Globus pallidus (tissue), 1 donor: ENCODE data around the gene DUT.

Experiments used
- DNase-seq: peaks from one replicate; pipeline ENCODE4 v3.0.0-alpha.2; 2015; ENCODE audit warnings: low spot score

Gene DUT

GRCh38 chr15:48330105-48330785 lies 984 bp upstream of the DUT start:
- DNase-seq = no peak

GRCh38 chr15:48331796-48332641 lies 790 bp downstream of the DUT start:
- DNase-seq = peak; percentile 71

DNA sequence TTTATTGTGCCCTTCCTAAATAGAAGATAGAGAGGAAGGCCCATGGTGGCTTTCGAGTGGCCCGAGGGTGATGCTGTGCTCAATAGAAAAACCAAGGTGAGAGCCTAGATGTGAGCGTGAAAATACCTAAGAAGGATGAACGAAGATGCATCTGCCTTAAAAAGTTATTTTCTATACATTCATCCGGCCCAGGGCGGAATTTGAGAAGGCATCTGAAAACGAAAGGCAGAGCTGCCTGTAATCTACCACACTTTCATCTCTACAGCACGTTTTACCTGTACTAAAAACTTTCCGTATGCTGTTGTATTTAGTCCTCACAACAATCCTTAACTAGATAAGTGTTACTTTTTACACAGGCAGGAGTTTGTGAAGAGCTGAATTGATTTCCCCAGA lies 1.4 kb downstream of the DUT start:
- no peak for DNase-seq

DNA sequence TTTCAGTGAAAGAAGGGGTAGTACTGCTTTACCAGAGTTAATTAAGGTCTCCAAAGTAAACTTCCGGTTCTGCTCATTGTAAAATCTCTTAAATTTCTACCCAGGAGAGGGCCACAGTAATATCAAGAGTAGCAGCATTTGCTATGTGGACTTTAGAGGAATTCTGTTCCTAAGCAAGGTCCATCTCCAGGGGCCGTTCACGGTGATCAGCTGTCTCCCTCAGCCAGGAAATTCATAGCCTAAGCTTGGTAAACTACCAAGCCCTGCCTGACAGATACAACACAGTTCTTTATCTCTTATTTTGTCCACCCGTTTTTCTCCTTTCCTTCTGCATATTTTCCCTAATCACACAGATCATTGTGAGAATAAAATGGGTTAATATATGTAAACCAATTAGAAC lies 2.3 kb downstream of the DUT start:
- DNase-seq = no peak

DNA sequence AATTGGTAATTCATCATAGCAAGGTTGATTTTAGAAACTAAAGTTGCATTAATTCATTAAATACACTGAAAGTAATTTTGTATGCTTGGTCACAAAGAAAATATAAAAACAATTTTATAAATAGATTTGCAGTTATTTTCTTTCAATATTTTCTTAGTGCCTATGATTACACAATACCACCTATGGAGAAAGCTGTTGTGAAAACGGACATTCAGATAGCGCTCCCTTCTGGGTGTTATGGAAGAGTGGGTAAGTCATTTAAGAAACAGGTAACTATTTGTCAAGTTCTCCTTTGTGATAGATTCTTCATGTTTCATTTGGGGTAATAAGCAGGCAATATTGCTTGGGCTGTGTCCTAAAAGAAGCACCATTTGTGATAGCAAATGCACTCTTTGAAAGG lies 3.0 kb downstream of the DUT start:
- no peak for DNase-seq

GRCh38 chr15:48336940-48337339 lies 5.7 kb downstream of the DUT start:
- DNase-seq = no peak

GRCh38 chr15:48337607-48338006 lies 6.4 kb downstream of the DUT start:
- DNase-seq = no peak

GRCh38 chr15:48340111-48340510 lies 8.9 kb downstream of the DUT start:
- no peak for DNase-seq

- DNase-seq = no peak
Observed at GRCh38 chr15:48343865-48344264, 12.6 kb downstream of the DUT start.

GRCh38 chr15:48345516-48345915 lies 14.3 kb downstream of the DUT start:
- no peak for DNase-seq

DNA sequence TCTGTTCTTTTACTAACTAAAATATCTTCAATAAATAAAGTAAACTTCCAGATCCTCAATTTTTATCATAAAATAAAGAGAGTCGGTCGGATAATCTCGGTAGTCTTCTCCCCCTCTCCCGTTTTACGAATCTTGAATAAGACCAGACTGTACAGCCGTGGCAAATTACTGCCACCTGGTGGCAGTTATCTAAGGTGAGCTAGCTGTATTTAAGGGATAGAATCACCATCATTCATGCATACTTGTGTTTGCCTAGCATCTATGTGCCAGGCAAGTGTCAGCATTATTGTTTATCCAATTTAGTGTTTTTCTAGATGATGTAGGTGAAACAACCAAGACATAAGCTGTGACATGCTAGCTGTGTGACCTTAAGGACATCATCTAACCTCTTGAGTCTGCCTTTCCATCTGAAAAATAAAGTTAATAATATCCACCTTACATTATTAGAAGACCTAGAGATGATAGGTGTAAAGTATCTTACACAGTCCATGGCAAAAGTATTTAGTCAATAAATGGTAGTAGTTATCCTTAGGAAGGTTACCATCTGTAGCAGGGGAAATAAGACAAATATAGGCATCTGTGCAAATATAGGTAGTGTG lies 21.3 kb downstream of the DUT start:
- peak; percentile 60 for DNase-seq

DNA sequence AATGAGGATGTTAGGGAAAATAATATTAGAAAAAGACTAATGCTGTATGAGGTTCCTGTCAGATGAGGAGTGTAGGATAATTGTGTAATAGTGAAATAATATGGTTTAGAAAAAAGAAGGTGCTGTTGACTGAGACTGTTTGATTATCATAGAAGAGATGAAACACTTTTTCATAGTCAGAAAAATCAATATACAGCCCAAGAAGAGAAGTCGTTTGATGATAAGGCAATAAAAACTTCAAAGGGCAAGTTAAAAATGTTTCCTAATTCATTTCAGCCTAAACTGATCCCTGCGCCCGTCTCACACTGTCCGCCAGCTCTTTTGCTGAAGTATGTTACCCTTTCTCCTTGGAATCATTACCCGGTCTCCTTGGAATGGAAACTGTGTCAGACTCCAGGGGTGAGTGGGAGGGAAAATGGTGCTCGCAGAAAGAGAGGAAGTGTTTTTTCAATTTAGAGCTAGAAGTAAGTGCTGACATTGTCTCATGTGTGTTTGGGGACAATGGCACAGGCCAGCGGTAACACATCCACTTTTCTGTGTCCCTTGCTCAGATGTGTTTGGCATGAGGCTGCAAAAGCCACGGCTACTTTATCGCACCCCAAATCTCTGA lies 23.6 kb downstream of the DUT start:
- no peak for DNase-seq

GRCh38 chr15:48355377-48355776 lies 24.1 kb downstream of the DUT start:
- no peak for DNase-seq

- DNase-seq = peak; percentile 32
Observed at GRCh38 chr15:48358229-48359152, 27.3 kb downstream of the DUT start.

GRCh38 chr15:48360841-48361240 lies 29.6 kb downstream of the DUT start:
- DNase-seq = no peak

GRCh38 chr15:48361685-48362084 lies 30.5 kb downstream of the DUT start:
- no peak for DNase-seq

GRCh38 chr15:48363474-48363873 lies 32.2 kb downstream of the DUT start:
- DNase-seq = no peak

DNA sequence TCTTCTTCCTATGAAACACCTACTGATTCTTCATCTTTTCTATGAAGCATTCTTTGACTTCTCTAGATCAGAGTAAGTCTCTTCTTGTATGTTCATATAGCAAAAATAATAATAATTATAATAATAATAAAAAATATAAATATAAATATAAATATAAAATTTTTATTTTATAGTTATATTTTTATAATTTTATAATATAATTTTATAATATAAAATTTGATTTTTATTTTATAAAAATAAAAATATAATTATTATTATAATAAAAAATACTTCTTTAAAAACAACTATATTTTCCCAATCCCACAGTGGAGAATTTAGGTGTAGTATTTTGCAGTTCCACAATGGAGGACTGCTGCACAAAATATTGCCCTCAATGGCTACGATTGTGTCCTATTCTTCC lies 34.3 kb downstream of the DUT start:
- no peak for DNase-seq

DNA sequence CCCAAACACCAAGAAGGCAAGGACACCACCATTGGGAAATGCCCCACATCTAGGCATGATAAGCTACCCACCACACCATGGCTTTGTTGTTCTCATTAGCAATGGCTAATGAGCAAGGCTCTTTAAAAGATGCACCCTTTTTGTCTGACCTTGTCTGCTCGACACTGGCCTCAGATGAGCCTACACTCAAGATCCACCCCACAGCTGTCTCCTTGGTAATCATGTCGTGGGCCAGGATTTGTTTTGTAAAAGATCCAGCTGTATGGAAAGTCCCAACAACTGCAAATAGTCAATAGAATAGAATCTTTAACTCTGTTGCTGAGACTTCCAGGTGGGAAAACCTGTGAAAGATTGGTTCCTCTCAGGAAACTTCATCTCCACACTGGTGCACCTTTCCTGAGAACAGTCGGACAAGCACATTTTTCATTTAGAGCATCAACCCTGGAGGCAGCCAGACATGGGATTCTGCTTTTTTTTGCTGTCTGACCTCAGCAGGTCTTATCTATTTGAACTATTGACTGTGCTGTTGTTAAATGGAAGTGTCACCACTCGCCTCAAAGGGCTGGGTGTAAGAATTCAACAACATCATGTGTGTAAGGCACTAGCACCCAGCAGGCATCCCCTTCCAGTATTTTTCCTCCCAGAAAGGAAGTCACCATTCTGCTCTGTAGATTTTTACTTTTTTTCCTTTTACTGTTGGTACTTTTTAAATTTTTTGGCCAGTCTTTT lies 35.5 kb downstream of the DUT start:
- DNase-seq = no peak

- no peak for DNase-seq
Observed at GRCh38 chr15:48367483-48367882, 36.3 kb downstream of the DUT start.

DNA sequence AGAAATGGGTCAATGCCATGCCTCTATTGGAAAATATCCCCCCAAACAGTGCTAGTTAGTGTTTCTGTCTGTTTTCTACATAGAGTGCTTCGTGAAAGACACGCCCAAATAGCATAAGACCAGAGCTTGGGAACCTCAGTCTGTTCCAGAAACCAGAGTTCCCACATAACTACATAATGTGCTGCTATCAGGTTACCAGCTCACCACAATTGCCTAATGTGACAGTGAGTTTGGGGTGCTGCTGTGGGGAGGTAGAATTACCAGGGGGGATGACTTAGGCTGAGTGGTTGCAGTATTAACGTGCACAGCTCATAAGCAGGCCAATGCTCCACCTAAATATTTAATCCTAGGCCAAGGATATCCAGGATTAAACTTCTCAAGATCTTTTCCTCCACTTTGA lies 39.2 kb downstream of the DUT start:
- no peak for DNase-seq
